SK-N-SH treated with all-trans-retinoic acid at 6 μM for 48 hours (cell line): Measurements from ENCODE around the gene HYI.

Experiments used
- ATAC-seq: fragments of 200-7000 bp; cut with Tn5 transposase; 3 replicates; pipeline ENCODE4 v1.9.1; 2020; ENCODE audit warnings: mild to moderate bottlenecking, moderate library complexity
- ARNTL ChIP-seq: fragments of 450-650 bp; formaldehyde crosslinking; IDR thresholded peaks from 2 replicates; pipeline ENCODE4 v1.5.0; 2020; ENCODE audit warnings: low read depth, mild to moderate bottlenecking, moderate library complexity, borderline replicate concordance
- BACH2 ChIP-seq: fragments of 250-450 bp; sonication (Bioruptor Pico); IDR thresholded peaks from 2 replicates; pipeline ENCODE4 v1.9.0; 2021; ENCODE audit warnings: mild to moderate bottlenecking, borderline replicate concordance
- CREB5 ChIP-seq: fragments of 250-450 bp; sonication (Bioruptor Pico); IDR thresholded peaks from 2 replicates; pipeline ENCODE4 v1.5.1; 2020; ENCODE audit warnings: low read depth, mild to moderate bottlenecking, moderate library complexity
- CSDC2 ChIP-seq: fragments of 250-450 bp; sonication (Bioruptor Pico); IDR thresholded peaks from 2 replicates; pipeline ENCODE4 v1.5.0; 2020; ENCODE audit warnings: mild to moderate bottlenecking, moderate library complexity
- ESRRG ChIP-seq: fragments of 250-450 bp; sonication (Bioruptor Pico); IDR thresholded peaks from 2 replicates; pipeline ENCODE4 v1.6.1; 2021; ENCODE audit warnings: mild to moderate bottlenecking
- GLIS3 ChIP-seq: fragments of 250-450 bp; sonication (Bioruptor Pico); IDR thresholded peaks from 2 replicates; pipeline ENCODE4 v1.5.0; 2020; ENCODE audit warnings: mild to moderate bottlenecking, moderate library complexity
- ISL1 ChIP-seq: fragments of 250-450 bp; sonication (Bioruptor Pico); IDR thresholded peaks from 2 replicates; pipeline ENCODE4 v2.1.2; 2022; ENCODE audit warnings: mild to moderate bottlenecking, moderate library complexity
- OSR1 ChIP-seq: fragments of 250-450 bp; sonication (Bioruptor Pico); IDR thresholded peaks from 2 replicates; pipeline ENCODE4 v1.8.0; 2022; ENCODE audit warnings: moderate library complexity, mild to moderate bottlenecking, inconsistent platforms
- PATZ1 ChIP-seq: fragments of 250-450 bp; sonication (Bioruptor Pico); IDR thresholded peaks from 2 replicates; pipeline ENCODE4 v1.8.0; 2020; ENCODE audit warnings: mild to moderate bottlenecking, moderate library complexity, borderline replicate concordance
- POU6F1 ChIP-seq: fragments of 250-450 bp; sonication (Bioruptor Pico); IDR thresholded peaks from 2 replicates; pipeline ENCODE4 v1.8.0; 2021; ENCODE audit warnings: low read depth, mild to moderate bottlenecking, moderate library complexity, borderline replicate concordance
- PPARA ChIP-seq: fragments of 250-450 bp; sonication (Bioruptor Pico); IDR thresholded peaks from 2 replicates; pipeline ENCODE4 v1.5.0; 2020; ENCODE audit warnings: mild to moderate bottlenecking, borderline replicate concordance
- RARB ChIP-seq: fragments of 250-450 bp; sonication (Bioruptor Pico); IDR thresholded peaks from 2 replicates; pipeline ENCODE4 v1.8.0; 2021; ENCODE audit warnings: mild to moderate bottlenecking, moderate library complexity
- SNAI2 ChIP-seq: fragments of 250-450 bp; sonication (Bioruptor Pico); IDR thresholded peaks from 2 replicates; pipeline ENCODE4 v1.5.0; 2020; ENCODE audit warnings: mild to moderate bottlenecking, moderate library complexity
- TCF4 ChIP-seq: fragments of 250-450 bp; sonication (Bioruptor Pico); IDR thresholded peaks from 2 replicates; pipeline ENCODE4 v1.8.0; 2021; ENCODE audit warnings: mild to moderate bottlenecking, moderate library complexity, borderline replicate concordance
- TOX ChIP-seq: fragments of 250-450 bp; sonication (Bioruptor Pico); IDR thresholded peaks from 2 replicates; pipeline ENCODE4 v1.8.0; 2021; ENCODE audit warnings: mild to moderate bottlenecking, moderate library complexity, borderline replicate concordance
- TSHZ2 ChIP-seq: fragments of 250-450 bp; sonication (Bioruptor Pico); IDR thresholded peaks from 2 replicates; pipeline ENCODE4 v1.5.0; 2020; ENCODE audit warnings: mild to moderate bottlenecking, moderate library complexity
- ZC3H10 ChIP-seq: fragments of 250-450 bp; sonication (Bioruptor Pico); IDR thresholded peaks from 2 replicates; pipeline ENCODE4 v1.5.1; 2021; ENCODE audit warnings: mild to moderate bottlenecking, moderate library complexity
- ZFP30 ChIP-seq: fragments of 450-650 bp; formaldehyde crosslinking; IDR thresholded peaks from 2 replicates; pipeline ENCODE4 v1.5.0; 2022; ENCODE audit warnings: mild to moderate bottlenecking, moderate library complexity
- ZNF565 ChIP-seq: fragments of 450-650 bp; formaldehyde crosslinking; conservative IDR thresholded peaks from 2 replicates; pipeline ENCODE4 v1.5.0; 2020; ENCODE audit warnings: low read depth, mild to moderate bottlenecking, moderate library complexity
- ZNF70 ChIP-seq: fragments of 450-650 bp; formaldehyde crosslinking; IDR thresholded peaks from 2 replicates; pipeline ENCODE4 v1.5.0; 2020; ENCODE audit warnings: mild to moderate bottlenecking, moderate library complexity
- ZNF8 ChIP-seq: fragments of 450-650 bp; formaldehyde crosslinking; IDR thresholded peaks from 2 replicates; pipeline ENCODE4 v1.5.0; 2020; ENCODE audit warnings: mild to moderate bottlenecking, moderate library complexity
- TF ChIP-seq, protein P1 (sequence below): fragments of 250-450 bp; sonication (Bioruptor Pico); IDR thresholded peaks from 2 replicates; pipeline ENCODE4 v1.5.1; 2021; ENCODE audit warnings: mild to moderate bottlenecking, moderate library complexity

The HYI gene

DNA sequence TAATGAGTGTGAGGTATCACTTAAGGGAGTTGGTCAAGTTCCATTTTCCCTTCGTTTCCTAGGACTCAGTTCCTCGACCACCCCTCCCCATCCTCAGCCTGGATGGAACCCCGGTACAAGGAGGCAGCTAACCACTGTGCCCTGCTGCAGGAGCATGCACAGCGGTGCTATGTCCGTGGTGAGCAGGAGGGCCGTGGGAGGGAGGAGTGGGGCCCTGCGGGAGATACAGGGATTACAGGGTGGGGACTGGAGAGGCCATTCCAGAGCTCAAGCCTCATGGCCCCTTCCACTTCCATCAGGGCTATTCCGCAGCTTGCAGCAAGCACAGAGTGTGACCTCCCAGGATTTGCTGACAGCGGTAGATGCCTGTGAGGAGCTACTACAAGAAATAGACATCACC, 25.8 kb downstream of the HYI start:
- ATAC-seq, result no peak
- TF ChIP-seq RARB (CRISPR knock-in tag) (no peak), PATZ1 (CRISPR knock-in tag) (no peak), GLIS3 (CRISPR knock-in tag) (no peak), BACH2 (CRISPR knock-in tag) (no peak), TCF4 (CRISPR knock-in tag) (no peak), ZNF8 (CRISPR knock-in tag) (no peak), CREB5 (CRISPR knock-in tag) (no peak), ZNF70 (CRISPR knock-in tag) (no peak), CSDC2 (CRISPR knock-in tag) (no peak), PPARA (CRISPR knock-in tag) (no peak), ESRRG (no peak), TSHZ2 (no peak), POU6F1 (CRISPR knock-in tag) (no peak), ARNTL (CRISPR knock-in tag) (no peak), OSR1 (CRISPR knock-in tag) (no peak)

DNA sequence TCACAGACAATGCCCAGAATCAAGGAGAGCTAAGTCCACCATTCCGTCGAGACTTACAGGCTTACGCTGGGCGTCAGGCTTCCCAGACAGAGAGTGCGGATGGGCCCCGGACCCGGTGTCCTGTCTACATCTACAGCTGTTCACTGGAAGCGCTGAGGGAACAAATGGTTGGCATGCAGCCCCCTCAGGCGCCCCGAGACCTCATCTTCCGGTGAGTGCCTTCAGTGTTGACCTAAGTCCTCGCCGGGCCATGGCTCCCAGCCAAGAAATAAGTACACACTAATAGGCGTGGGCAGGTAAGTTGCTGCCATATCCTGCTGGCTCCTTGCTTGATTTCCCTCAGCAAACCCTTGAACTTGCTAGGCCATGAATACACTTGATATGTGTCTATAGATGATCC, 26.2 kb downstream of the HYI start:
- no peak for ATAC-seq
- no peak for TF ChIP-seq RARB (CRISPR knock-in tag)
- no peak for TF ChIP-seq BACH2 (CRISPR knock-in tag)
- TF ChIP-seq, all 23 proteins: peak for 0

DNA sequence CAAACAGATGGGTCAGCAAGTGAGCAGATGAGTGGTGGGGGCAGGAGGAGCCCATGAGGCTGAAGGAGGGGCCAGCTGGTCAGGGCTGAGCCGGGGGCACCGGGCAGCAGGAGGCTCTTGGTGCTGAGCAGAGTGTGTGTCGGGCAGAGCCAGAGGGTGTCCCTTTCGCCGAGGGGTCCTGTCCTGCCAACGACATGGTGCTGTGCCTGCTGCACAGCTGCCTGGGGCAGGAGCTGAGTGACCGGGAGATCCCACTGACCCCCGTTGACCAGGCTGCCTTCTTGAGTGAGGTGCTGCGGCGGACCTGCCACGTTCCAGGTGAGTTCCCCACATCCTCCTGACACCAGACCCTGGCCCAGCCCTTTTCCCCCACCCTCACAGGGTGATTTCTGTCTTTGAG, 27.5 kb downstream of the HYI start:
- ATAC-seq, result no peak
- TF ChIP-seq BACH2 (CRISPR knock-in tag), result no peak
- no peak for TF ChIP-seq GLIS3 (CRISPR knock-in tag)
- no peak for TF ChIP-seq RARB (CRISPR knock-in tag)

DNA sequence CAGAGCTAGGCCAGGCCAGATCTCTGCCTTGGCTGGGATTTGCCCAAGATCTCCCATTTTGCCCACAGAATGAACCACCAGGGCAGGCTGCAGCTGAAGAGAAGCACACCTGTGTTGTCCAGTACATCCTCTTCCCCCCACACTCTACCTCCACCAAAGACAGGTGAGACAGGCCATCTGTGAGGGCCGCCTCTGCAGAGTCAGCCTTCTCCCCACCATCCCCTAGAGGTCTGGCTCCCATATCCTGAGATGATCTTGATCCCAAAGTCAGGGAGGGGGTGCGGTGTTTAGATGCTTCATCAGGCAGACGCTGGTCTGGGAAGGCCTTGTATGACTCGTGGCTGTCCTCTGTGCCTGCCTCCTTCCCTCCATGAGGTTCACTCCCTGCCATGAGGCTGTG, 28.7 kb downstream of the HYI start:
- TF ChIP-seq ZC3H10, result no peak
- TF ChIP-seq ZNF8 (CRISPR knock-in tag), result no peak
- TF ChIP-seq TOX (CRISPR knock-in tag), result no peak
- no peak for TF ChIP-seq PPARA (CRISPR knock-in tag)
- no peak for TF ChIP-seq SNAI2
- TF ChIP-seq POU6F1 (CRISPR knock-in tag), result no peak
- no peak for TF ChIP-seq ZNF565 (CRISPR knock-in tag)
- no peak for TF ChIP-seq CSDC2 (CRISPR knock-in tag)
- no peak for TF ChIP-seq RARB (CRISPR knock-in tag)
- no peak for TF ChIP-seq ARNTL (CRISPR knock-in tag)
- TF ChIP-seq CREB5 (CRISPR knock-in tag), result no peak
- TF ChIP-seq TCF4 (CRISPR knock-in tag), result no peak
- TF ChIP-seq, protein P1, sequence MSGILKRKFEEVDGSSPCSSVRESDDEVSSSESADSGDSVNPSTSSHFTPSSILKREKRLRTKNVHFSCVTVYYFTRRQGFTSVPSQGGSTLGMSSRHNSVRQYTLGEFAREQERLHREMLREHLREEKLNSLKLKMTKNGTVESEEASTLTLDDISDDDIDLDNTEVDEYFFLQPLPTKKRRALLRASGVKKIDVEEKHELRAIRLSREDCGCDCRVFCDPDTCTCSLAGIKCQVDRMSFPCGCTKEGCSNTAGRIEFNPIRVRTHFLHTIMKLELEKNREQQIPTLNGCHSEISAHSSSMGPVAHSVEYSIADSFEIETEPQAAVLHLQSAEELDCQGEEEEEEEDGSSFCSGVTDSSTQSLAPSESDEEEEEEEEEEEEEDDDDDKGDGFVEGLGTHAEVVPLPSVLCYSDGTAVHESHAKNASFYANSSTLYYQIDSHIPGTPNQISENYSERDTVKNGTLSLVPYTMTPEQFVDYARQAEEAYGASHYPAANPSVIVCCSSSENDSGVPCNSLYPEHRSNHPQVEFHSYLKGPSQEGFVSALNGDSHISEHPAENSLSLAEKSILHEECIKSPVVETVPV (CRISPR knock-in tag), result no peak
- TF ChIP-seq BACH2 (CRISPR knock-in tag), result no peak
- TF ChIP-seq ZFP30 (CRISPR knock-in tag), result no peak
- no peak for TF ChIP-seq ISL1
- no peak for ATAC-seq
